Measurements from ENCODE around the gene PCDHGC4.

Gene PCDHGC4

DNA sequence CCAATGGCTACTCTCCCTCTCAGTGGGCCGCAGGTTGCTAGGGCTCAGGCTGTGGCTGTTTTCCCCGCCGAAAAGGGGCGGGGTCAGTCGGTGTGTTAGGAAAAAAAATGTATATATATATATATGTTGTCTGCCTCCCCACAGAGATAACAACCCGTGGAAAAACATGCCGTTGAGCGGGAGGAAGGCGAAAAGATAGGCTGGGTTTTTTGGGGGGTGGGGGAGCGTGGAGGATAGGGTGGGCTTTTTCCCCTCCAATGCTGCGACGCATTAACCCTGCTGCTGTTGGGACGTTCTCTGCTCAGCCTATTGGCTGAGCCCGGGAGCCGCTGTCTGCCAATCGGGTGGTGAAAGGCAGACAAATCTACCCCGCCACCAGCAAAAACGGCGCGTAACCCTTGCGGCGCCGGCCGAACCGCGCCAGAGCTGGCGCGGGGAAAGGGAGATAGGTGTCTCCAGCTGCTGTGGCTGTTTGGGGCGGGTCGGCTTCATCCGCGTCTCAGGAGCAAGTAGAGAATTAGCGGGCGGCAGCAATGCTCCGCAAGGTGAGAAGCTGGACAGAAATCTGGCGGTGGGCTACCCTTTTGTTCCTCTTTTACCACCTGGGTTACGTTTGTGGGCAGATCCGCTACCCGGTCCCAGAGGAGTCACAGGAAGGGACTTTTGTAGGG, at the start of gene PCDHGC4:
Gene PCDHGC4 (plus strand): TSS at position 390 of the 671 bp plus-strand sequence. CDS start 144 bp downstream, at position 534.
- no peak for DNase-seq

DNA sequence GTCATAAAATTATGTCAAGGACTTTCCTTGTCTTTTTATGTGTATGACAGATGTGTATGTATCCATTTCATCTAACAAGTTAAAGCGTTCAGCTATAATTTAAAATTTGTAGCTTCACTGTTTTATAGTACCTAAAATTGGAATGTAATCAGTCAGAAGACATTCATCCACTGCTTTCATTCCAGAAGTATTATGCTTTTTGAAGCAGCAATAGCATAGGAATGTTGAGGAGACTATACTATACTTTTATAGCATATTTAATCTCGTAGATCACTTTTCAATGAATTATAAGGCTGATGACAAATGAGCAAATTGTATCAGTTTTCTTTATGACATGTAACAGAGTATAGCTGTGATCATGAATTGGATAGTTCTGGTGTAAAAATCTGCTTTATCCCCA, 47.6 kb upstream of the PCDHGC4 start:
- DNase-seq = no peak

DNA sequence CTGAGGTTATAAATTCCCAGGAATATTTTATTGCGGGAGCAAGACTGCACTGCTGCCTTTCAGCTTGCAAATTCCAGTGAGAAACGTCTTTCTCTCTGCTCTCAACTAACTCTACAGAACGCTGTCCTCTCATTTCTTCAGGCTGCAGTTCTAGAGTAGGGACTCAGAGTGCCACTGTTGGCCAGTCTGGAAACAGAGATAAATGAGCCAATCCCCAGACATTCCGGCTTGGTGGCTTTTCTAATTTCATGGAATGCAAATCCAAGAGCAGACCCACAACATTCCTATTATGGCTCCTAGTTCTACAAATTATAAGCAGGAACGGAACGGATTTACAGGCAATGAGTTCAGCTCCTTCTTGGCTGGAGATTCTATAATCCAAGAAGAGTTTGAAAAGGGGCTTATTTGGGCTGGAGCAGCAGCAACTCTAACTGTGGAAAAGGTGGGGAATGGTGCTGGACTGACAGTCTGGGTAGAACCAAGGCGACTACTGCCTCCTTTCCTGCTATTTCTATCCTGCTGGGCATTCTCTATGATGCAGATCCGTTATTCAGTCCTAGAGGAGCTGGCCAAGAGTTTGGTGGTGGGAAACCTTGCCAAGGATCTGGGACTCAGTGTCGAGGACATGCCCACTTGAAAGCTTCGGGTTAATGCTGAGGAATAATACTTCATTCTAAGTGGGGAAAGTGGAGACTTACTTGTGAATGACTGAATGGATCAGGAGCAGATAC, 45.3 kb upstream of the PCDHGC4 start:
- no peak for DNase-seq

DNA sequence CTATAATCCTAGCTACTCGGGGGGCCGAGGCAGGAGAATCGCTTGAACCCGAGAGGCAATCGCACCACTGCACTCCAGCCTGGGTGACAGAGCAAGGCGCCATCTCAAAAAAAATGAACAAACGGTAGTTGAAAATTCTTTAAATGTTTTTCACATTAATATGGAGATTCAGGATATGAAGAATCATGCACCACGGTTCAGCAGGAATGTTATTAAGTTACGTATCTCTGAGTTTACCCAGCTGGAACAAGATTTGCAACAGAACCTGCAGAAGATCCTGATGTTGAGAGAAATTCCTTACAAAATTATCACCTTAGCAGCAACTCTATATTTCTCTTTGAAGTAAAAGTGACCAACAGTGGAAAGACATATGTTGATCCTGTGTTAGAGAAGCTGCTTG, 44.5 kb upstream of the PCDHGC4 start:
- no peak for DNase-seq

DNA sequence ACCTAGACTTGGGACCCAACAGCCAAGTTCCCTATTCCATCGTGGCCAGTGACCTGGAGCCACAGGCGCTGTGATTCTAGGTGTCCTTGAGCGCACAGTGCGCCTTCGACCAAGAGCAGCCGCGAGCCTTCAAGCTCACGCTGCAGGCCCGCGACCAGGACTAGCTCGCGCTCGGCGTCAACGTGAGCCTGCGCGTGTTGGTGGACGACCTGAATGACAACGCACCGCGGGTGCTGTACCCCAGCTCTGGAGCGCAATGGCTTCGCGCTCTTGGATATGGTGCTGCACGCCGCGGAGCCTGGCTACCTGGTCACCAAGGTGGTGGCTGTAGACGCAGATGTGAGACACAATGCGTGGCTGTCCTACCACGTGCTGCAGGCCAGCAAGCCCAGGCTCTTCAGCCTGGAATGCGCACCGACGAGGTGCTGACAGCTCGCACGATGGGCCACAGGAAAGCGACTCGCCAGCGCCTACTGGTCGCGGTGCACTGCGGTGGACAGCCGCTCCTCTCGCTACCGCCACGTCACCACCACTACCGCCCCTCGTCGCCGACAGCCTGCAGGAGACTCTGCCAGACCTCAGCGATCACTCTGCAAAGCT, 43.2 kb upstream of the PCDHGC4 start:
- DNase-seq = no peak

DNA sequence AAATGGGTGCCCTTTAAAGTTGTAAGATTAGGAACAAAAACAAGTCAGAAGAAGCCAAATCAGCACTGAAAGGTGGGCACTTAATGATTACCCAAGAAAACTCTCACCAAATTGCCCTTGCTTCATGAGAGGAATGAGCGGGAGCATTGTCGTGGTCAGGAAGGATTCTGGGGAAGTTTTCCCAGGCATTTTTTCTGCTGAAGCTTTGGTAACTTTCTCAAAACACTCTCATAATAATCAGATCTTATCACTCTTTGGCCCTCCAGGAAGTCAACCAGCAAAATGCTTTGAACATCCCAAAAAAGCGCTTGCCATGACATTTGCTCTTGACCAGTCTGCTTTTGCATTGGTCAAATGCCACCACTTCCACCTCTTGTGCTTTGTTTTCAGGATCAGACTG, 19.5 kb upstream of the PCDHGC4 start:
- DNase-seq = no peak

DNA sequence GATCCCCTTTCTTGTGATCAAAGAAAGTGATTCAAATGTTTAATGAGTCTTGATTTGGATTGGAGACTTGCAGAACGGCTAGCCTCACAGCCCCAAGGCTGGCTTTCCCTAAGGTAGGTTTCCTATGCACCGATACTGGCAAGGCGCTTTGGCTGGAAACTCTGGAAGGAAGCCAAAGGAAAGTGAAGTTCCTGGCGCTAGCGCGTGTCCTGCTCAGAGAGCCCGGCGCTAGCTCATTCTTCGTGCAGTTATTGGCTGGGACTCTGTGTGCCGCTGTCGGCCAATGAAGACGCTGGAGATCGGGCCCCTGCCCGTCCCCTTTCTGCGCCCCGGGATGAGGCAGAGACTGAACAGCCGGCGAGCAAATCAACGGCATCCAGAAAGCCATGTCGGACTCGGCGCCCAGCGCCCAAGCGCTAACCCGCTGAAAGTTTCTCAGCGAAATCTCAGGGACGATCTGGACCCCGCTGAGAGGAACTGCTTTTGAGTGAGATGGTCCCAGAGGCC, 9.2 kb upstream of the PCDHGC4 start, which contains the start of gene PCDHGC3:
Gene PCDHGC3 (plus strand): TSS at position 342 of the 507 bp plus-strand sequence. CDS start 151 bp downstream, at position 493.
- peak; percentile 52 for DNase-seq

DNA sequence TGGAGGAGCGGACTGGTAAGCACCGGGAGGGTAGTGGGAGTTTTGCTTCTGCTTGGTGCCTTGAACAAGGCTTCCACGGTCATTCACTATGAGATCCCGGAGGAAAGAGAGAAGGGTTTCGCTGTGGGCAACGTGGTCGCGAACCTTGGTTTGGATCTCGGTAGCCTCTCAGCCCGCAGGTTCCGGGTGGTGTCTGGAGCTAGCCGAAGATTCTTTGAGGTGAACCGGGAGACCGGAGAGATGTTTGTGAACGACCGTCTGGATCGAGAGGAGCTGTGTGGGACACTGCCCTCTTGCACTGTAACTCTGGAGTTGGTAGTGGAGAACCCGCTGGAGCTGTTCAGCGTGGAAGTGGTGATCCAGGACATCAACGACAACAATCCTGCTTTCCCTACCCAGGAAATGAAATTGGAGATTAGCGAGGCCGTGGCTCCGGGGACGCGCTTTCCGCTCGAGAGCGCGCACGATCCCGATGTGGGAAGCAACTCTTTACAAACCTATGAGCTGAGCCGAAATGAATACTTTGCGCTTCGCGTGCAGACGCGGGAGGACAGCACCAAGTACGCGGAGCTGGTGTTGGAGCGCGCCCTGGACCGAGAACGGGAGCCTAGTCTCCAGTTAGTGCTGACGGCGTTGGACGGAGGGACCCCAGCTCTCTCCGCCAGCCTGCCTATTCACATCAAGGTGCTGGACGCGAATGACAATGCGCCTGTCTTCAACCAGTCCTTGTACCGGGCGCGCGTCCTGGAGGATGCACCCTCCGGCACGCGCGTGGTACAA, 8.5 kb upstream of the PCDHGC4 start:
- DNase-seq = no peak

DNA sequence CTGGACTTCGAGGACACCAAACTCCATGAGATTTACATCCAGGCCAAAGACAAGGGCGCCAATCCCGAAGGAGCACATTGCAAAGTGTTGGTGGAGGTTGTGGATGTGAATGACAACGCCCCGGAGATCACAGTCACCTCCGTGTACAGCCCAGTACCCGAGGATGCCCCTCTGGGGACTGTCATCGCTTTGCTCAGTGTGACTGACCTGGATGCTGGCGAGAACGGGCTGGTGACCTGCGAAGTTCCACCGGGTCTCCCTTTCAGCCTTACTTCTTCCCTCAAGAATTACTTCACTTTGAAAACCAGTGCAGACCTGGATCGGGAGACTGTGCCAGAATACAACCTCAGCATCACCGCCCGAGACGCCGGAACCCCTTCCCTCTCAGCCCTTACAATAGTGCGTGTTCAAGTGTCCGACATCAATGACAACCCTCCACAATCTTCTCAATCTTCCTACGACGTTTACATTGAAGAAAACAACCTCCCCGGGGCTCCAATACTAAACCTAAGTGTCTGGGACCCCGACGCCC, 7.7 kb upstream of the PCDHGC4 start:
- DNase-seq = no peak

DNA sequence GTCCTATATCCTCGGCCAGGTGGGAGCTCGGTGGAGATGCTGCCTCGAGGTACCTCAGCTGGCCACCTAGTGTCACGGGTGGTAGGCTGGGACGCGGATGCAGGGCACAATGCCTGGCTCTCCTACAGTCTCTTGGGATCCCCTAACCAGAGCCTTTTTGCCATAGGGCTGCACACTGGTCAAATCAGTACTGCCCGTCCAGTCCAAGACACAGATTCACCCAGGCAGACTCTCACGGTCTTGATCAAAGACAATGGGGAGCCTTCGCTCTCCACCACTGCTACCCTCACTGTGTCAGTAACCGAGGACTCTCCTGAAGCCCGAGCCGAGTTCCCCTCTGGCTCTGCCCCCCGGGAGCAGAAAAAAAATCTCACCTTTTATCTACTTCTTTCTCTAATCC, 7.0 kb upstream of the PCDHGC4 start:
- DNase-seq = no peak

DNA sequence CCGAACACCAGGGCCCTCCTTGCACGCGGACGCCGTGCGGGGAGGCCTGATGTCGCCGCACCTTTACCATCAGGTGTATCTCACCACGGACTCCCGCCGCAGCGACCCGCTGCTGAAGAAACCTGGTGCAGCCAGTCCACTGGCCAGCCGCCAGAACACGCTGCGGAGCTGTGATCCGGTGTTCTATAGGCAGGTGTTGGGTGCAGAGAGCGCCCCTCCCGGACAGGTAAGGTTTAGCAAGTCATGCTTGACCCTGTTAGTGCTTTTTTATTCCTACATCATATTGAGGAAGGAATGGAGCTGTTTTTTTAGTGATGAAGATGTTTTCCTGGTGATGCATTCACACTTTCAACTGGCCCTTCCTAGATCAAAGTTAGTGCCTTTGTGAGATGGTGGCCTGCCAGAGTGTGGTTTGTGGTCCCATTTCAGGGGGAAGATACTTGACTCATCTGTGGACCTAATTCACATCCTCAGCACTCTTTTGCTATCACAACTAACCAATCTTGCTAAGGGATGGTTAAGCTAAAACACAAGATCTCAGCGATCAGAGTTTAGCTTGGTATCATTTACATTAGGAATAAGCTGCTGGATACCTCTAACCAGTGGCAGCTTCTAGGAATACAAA, 6.4 kb upstream of the PCDHGC4 start:
- no peak for DNase-seq

DNA sequence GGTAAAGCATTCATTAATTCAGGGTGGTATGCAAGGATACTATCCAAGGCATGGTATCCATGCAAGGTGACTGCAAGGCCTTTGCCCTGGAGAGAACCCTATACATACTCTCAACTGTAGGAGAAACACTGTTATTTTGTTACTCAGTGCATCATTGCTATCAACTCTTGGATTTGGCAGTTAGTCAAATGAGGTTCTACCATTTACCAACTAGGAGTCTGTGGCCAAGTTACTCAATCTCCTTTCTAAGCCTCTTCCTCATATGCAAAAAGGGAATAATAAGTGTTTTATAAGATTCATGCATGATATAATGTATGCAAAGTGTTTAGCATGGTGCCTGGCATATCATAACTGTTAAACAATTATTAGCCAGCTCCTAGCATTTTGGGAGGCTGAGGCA, 5.1 kb upstream of the PCDHGC4 start:
- no peak for DNase-seq

DNA sequence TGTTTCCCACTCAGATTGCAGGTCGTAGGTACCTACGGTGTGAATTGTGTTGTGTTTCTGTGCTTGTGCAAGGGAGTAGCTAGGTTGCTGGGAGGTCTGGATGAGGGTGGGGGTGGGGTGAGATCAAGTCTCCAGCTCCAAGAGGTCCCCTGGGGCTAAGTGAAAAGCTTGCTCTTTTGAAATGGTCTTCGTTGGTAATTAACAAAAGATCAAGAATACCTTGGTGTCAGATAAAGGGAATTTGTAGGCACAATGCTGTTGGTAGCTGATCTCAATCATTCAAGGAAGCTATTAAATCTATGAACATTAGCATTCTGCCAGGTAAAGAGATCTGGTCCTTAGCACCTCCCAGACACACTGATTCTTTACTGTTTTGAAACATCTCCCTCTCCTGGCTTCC, 928 bp upstream of the PCDHGC4 start:
- DNase-seq = no peak

DNA sequence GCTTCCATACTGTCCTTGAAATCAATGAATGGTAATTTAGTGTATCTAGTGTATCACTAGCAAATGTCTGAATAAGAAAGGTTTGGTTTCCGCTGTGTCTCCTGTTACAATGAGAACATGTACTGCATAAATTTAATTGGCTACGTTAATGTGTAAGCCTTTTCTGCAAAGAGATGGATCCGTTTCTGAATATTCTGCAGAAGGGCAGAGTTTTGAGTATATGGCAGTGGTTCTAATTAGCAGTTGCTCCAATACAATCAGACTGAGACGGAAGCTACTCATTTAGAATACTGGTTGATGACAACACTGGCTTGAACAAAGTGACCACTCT, 555 bp upstream of the PCDHGC4 start:
- DNase-seq = no peak

DNA sequence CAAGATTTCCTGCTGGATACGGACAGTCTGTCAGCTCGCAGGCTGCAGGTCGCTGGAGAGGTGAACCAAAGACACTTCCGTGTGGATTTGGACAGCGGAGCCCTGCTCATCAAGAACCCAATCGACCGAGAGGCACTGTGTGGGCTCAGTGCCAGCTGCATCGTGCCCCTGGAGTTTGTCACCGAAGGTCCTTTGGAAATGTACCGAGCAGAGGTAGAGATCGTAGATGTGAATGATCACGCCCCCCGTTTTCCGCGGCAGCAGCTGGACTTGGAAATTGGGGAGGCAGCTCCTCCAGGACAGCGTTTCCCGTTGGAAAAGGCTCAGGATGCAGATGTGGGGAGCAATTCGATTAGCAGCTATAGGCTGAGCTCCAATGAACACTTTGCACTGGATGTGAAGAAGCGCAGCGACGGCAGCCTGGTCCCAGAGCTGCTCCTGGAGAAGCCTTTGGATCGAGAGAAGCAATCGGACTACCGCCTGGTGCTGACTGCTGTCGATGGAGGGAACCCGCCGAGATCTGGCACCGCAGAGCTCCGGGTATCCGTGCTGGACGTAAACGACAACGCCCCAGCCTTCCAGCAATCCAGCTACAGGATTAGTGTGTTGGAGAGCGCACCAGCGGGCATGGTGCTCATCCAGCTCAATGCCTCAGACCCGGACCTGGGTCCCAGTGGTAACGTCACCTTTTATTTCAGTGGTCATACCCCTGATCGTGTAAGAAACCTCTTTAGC, 658 bp downstream of the PCDHGC4 start:
- no peak for DNase-seq

DNA sequence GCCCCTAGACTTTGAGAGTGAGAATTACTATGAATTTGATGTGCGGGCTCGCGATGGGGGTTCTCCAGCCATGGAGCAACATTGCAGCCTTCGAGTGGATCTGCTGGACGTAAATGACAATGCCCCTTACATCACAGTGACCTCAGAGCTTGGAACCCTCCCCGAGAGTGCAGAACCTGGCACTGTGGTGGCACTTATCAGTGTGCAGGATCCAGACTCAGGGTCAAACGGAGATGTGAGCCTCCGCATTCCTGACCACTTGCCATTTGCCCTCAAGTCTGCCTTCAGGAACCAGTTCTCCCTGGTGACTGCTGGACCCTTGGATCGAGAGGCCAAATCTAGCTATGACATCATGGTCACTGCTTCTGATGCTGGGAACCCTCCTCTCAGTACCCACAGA, 1.3 kb downstream of the PCDHGC4 start:
- DNase-seq = no peak

DNA sequence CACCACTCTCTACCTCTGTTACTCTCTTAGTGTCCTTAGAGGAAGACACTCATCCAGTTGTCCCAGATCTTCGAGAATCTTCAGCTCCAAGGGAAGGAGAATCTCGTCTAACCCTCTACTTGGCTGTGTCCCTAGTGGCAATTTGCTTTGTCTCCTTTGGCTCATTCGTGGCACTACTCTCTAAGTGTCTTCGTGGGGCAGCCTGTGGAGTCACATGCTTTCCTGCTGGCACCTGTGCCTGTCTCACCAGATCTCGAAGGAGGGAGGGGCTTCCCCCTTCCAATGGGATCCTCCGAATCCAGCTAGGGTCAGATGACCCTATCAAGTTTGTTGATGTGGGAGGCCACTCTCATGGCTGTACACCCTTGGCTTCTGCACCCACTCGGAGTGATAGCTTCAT, 2.3 kb downstream of the PCDHGC4 start:
- no peak for DNase-seq

DNA sequence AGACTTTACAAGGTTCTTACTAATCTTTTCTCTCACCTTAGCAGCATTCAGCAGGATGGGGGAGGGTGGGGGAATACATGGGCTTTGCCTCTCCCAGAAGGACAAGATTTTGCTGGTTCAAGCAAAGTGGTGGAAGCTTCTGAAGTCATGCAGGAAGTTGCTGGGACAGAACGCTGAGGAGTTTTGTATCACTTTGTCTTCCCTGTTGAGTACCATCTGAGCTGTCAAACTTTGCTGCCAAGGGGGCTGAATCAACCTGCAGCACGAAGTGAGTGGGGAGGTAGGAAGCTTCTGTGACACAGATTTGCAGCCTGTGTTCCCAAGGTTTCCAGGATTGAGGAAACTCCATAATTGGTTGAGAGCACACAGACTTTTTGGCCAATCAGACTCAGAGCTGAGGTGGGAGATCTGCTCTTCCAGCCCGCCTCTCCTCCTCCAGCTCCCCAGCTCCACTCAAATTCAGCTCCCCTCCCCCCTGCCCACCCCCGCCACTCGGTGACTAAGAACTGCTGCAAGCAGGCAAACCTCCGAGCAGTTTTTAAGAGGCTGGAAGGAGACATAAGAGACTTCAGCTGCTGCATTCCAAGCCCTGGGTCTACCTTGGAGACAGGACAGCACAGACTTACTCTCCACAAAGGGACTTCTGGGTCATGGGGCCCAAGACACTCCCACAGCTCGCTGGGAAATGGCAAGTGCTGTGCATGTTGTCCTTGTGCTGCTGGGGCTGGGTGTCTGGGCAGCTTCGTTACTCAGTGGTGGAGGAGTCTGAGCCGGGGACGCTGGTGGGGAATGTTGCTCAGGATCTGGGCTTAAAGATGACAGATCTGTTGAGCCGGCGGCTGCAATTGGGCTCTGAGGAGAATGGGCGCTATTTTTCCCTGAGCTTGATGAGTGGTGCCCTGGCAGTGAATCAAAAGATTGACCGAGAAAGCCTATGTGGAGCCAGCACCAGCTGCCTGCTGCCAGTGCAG, 4.0 kb downstream of the PCDHGC4 start, which contains the start of gene PCDHGC5:
Gene PCDHGC5 (plus strand): TSS at position 491 of the 971 bp plus-strand sequence. CDS start 160 bp downstream, at position 651.
- no peak for DNase-seq

DNA sequence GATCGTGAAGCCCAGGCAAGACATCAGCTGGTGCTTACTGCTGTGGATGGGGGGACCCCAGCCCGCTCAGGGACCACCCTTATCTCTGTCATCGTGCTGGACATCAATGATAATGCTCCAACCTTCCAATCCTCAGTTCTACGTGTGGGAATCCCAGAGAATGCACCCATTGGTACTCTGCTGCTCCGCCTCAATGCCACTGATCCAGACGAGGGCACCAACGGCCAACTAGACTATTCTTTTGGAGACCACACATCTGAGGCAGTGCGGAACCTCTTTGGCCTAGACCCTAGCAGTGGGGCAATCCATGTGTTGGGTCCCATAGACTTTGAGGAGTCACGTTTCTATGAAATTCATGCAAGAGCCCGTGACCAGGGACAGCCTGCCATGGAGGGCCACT, 5.0 kb downstream of the PCDHGC4 start:
- no peak for DNase-seq

DNA sequence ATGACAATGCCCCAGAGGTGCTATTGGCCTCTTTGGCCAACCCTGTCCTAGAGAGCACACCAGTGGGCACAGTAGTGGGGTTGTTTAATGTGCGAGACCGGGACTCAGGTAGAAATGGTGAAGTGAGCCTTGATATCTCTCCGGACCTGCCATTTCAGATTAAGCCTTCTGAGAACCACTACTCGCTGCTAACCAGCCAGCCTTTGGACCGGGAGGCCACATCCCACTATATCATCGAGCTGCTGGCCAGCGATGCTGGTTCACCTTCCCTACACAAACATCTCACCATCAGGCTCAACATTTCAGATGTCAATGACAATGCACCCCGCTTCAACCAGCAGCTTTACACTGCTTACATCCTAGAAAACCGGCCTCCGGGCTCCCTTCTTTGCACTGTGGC, 5.4 kb downstream of the PCDHGC4 start:
- no peak for DNase-seq

All from activated naive CD4-positive, alpha-beta T cell treated with anti-CD3 and anti-CD28 coated beads, Interleukin-2, amount 50 U/mL, for 16 hours (primary cell).